H54 (cell line): ENCODE data around the gene TOLLIP.

Source experiments
- DNase-seq: peaks from one replicate; pipeline ENCODE4 v3.0.0; 2011; ENCODE audit warnings: low spot score, mixed read lengths; ENCODE audit not compliant: insufficient read length
- FAIRE-seq: peaks from 3 replicates; lab custom pipeline; 2011; peaks lifted over from hg19 to GRCh38; lab: Jason Lieb, UNC
- POLR2A ChIP-seq: IDR thresholded peaks from 2 replicates; pipeline ENCODE4 v1.6.1; 2011; ENCODE audit warnings: low read depth, mild to moderate bottlenecking, low read length

Gene TOLLIP

DNA sequence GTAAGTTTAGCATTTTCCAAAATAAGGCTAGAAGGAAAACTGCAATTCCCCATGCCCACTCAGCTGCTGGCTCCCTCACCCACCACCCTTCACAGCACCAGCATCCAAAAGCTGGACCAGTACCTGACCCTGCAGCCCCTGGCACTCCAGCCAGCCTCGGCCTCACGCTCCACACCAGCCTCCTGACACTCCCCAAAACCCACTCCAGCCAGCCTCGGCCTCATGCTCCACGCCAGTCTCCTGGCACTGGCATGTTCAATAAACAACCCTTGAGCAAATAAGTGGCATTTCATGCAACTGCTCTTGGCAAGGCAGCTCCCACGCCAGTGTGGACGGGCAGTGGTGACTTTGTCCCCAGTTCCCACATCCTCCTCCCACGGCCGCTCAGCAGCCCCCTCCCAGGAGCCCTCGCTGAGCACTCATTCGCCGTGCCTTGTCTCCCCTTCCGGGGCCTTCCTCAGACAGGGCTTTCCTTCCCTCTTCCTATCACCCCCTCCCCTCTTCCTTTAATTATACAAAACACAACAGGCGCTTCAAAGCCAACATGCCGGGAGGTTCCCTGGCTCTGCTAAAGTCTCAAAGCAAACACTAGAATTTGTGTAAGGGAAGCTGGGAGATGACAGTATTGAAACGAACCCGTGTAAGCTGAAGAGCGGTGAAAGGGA lies 6.8 kb downstream of the TOLLIP start:
- no peak for DNase-seq
- no peak for FAIRE-seq

DNA sequence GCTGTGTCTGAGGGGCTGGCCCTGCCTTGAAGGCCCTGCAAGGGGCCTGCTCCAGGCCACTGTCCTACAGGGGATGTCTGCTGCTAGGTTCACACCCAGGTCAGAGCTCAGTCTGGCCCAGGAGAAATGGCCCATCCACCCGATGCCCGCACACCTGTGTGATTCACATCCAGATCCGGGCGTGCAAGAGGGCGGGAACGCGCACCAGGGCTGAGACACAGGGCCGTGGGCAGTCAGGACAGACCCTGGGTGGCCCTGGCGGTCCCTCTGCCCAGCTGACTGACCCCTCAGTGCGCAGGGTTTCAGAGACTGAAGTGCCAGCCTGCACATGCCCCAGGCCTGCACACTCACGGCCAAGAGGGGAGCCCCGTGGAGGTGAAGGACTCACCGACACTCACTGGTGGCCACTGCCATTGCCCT lies 7.4 kb downstream of the TOLLIP start:
- TF ChIP-seq POLR2A, result no peak
- FAIRE-seq (no peak), DNase-seq (no peak)

More for the DNA sequence above, 6.8 kb downstream of the TOLLIP start:
- TF ChIP-seq POLR2A, result no peak

DNA sequence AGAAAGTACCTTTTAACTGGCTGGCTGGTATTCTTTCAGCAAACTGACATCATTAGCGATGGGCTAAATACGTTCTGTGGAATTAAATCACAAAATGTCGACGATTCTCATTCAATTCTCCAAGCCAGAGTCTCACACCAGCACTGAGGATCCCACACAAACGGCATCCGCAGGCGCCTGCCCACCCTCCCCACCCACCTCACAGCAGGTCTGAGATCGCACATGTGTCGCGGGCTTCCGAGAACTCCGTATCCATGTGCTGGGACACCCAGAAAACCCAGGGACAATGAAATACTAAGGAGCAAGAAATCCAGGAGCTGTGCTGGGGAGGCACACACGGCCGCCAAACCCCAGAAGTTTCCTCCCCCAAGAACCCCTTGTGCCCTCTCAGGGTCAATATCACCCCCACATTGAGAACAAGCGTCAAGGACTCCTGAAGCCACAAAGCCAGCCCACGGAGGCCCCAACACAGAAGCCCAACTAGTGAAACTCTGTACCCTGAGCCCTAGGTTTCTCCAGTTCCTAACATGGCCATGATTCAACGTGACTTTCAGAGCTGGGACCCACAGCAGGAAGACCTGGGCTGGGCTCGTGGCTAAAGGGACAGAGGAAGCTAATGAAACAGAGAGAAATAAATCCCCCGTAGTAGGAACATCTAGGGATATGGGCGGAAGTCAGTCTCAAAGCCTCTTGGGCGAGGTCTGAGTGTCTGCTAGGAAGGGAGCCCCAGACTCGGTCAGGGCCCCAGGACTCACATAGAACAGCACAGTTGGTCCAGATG lies 8.0 kb downstream of the TOLLIP start:
- TF ChIP-seq POLR2A, result no peak
- no peak for FAIRE-seq
- no peak for DNase-seq

DNA sequence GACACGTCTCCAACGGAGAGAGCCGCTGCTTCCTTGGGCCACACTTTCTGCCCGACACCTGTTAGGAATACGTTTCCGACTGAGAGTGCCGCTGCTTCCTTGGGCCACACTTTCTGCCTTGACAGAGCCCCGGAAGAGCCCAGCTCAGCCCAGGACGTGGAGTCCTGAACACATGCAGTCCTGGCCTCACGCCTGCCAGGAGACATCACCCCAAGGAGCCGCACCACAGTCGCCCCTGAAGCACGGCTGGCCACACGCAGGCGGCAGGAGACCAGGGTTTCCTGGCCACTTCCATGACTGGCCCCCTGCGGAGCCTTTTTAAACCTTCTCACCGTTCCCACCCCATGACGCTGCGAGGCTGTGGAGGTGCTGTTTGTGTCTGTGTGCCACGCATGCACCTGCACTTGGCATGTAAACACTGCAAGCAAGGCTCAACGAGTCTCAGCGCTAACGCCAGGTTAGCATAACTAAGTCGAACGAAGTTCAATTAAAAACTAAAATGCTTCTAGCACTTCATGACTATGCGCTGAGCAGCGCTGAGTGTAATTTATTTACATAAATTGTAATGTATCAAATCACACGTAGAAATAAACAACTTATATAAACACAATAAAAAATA lies 8.8 kb downstream of the TOLLIP start:
- DNase-seq (no peak), FAIRE-seq (no peak)
- TF ChIP-seq POLR2A, result no peak

DNA sequence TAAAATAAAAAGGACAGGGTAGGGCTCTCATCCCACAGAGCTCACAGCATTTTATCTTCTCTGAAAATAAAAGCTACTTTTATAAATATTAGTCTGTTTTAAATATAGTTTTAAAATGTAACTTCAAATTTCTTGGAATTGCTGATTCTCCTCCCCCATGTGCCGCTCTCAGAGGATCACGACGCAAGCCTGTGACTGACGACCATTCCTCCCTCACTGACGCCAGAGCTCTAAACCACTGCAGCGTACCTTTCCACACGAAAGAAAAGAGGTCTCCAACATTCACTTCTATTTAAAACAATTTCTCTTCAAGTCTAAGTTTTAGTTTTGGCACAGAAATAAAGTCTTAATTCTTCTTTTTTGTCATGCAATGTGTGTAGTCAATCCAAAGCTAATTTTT lies 9.3 kb downstream of the TOLLIP start:
- DNase-seq (no peak), FAIRE-seq (no peak)
- TF ChIP-seq POLR2A, result no peak

DNA sequence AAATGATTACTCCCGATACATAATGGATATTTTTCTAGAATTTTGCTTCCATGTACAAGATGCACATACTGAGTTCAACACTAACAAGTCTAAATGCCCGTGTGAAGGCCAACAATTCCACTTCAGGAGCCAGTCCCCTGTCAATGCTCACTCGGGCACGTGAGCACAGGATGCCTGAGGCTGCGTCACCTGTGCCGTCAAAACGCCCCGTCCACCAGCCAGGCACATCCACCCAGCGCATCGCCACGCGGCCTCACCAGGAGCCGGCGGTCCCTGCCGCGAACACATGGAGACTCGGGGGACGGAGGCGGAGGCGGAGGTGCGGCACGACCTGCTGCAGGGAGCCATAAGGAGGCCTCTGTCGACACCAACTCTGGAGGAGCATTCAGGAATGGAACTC lies 9.8 kb downstream of the TOLLIP start:
- FAIRE-seq, result no peak
- TF ChIP-seq POLR2A, result no peak
- DNase-seq, result no peak

DNA sequence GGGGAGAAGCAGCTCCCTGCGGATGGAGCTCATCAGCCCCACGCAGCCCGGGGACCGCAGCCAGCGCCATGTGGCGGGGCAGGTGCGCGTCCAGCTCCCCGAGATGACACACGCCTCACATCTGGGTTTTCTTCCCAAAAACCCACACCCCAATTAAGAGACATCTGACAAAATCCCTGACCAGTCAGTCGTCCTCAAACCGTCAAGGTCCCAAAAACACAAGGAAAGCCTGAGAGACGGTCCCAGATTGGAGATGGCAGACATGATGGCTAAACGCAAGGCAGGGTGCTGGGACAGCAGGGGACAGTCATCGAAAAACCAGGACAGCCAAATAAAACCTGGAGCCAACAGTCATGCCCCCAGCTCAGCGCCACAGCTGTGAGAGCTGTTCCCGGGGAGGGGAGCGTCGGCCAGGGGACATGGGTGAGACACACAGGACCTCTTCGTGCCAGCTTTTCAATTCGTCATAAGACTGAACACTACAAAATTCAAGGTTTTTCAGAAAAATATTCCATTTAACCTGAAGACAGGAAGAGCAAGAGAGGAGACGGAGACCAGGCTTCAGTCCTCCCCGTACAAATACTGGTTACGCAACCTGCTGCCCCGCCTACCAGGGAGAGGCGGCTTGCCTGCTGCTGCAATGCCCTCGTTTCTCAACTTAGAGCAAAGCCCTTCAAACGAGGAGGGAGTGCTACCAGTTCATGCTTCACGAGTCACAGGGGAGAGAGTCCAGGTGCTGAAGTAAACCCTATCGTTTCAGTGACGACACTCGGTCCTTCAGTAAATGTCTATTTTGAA lies 10.5 kb downstream of the TOLLIP start:
- no peak for FAIRE-seq
- no peak for TF ChIP-seq POLR2A
- no peak for DNase-seq

DNA sequence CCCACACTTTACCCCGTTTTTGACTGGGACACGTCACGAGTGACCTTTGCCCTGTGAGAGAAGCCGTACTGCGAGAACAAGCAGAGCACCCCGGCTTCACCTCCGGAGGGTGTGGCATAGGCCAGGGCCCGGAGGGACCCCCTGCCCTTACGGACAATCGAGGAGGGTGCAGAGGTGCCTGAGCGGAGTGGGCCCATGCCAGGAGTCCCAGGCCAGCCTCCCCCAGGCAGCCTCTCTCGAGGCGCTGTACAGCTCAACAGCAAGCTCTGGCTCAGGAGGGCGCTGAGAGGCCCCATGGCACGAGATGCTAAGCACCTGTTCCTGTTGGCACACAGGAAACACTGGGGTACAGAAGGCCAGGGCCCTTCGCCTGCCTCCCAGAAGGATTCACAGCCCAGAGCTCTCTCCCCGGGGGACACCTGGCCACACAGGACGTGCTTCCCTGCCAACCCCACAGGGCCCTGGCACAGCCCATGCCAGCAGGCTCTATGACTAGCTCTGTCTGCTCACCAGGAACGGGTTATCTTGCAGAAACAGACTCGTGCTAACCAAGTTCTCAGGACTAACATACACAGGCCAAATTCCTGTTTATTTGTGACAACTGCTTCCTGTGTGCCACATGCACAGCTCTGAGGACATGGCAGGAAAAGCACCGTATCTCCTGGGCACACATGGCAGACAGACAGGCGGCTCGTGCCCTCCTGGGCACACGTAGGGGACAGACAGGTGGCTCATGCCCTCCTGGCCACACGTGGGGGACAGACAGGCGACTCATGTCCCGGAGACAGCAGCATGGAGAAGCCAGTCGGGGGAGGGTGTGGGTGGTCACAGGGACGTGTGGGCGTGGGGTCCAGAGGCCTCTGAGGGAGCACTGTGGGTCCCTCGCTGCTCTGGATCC lies 11.6 kb downstream of the TOLLIP start:
- no peak for DNase-seq
- no peak for FAIRE-seq
- no peak for TF ChIP-seq POLR2A

DNA sequence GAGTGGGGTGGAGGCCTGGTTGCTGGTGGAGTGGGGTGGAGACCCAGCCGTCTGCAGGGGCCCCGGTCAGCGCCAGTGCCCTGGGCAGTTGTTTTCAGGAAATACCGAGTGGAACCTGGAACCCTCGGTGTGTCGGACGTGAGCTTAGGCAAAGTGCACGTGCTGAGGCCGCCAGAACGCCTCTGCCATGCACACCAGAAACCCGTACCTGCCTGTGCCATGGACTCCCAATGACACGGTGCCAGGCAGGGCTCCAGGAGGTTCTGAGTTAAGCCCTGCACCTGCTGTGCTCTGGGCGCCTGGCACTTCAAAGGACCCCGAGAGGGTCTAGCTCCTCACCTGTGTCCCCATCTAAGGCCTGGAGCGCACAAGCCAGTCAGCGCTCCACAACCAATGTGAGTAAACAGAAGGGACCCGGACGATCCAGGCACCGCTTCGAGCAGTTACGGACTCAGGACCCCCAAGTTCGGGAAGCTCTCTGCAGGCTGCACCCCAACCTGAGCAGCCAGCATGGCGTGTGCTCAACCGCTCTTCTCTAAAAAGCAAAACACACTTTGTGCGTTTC lies 12.3 kb downstream of the TOLLIP start:
- FAIRE-seq, result no peak
- no peak for TF ChIP-seq POLR2A
- no peak for DNase-seq

DNA sequence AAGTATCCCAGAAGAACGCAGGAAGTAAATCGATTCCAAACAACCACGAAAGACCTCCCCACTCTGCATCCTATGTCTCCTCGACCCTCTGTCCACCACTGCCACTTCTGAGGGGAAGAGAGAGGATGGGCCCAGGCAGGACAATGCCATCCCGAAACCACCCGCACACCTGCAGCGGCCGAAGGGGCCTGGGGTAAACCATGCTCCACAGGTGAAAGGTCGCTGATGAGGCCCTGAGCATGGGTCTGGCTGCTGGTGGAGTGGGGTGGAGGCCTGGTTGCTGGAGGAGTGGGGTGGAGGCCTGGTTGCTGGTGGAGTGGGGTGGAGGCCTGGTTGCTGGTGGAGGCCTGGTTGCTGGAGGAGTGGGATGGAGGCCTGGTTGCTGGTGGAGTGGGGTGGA lies 13.1 kb downstream of the TOLLIP start:
- TF ChIP-seq POLR2A, result no peak
- DNase-seq (no peak), FAIRE-seq (no peak)

DNA sequence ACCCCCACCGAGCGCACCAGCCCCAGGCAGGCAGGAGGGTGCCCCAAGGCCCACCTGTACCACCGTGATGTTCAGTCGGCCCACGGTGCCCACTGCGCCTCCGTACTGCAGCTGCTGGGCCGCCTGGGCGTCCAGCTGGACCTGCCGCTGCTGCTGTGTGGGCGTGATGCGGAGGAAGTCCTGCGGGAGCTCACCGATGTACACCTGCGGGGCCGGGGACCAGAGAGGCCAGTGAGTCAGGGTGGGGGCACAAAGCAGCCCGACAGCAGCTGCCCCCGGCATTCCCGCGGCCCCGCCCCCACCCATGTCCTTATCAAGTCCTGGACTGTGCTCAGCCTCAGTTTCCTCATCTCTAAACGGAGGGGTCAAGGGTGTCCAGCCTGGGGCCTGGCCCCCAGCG lies 13.8 kb downstream of the TOLLIP start:
- TF ChIP-seq POLR2A, result no peak
- no peak for FAIRE-seq
- DNase-seq, result no peak

DNA sequence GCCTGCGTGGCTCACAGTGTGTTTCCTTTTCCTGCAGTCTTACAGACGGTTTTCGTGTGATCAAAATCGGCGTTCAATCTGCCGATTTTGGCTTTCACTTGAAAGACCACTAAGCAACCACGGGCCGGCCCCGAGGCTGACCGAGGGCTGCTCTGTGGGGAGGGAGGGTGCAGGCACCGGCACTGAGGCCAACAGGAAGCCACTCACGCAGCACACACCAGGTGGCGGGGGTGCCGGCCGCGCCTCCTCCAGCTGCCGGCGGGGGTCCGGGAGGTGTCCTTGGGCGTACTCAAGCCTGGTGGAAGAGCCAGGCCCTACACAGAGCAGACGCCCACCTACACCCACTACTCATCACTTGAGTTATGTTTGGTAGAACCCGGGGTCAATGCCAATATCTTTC lies 14.3 kb downstream of the TOLLIP start:
- no peak for TF ChIP-seq POLR2A
- FAIRE-seq, result no peak
- no peak for DNase-seq
